GM12891 (cell line): ENCODE measurements around the gene YTHDF2.

ENCODE experiments used
- DNase-seq: peaks from one replicate; pipeline ENCODE4 v3.0.0; 2011; ENCODE audit warnings: low spot score; ENCODE audit not compliant: insufficient read length
- FAIRE-seq: peaks from 2 replicates; lab custom pipeline; 2011; peaks lifted over from hg19 to GRCh38; lab: Jason Lieb, UNC
- PAX5 ChIP-seq: IDR thresholded peaks from 2 replicates; pipeline ENCODE4 v1.6.1; 2011; ENCODE audit warnings: low read length, moderate library complexity, mild to moderate bottlenecking; ENCODE audit not compliant: insufficient read depth, severe bottlenecking
- POLR2A ChIP-seq: IDR thresholded peaks from 2 replicates; pipeline ENCODE4 v1.6.1; 2011; ENCODE audit warnings: low read depth, low read length, control low read depth
- POLR2AphosphoS5 ChIP-seq: IDR thresholded peaks from 2 replicates; pipeline ENCODE4 v1.6.1; 2011; ENCODE audit warnings: low read depth, low read length, control low read depth
- POU2F2 ChIP-seq: IDR thresholded peaks from 2 replicates; pipeline ENCODE4 v1.6.1; 2011; ENCODE audit warnings: low read depth, mild to moderate bottlenecking, control low read depth, low read length, moderate library complexity
- SPI1 ChIP-seq: IDR thresholded peaks from 2 replicates; pipeline ENCODE4 v1.6.1; 2011; ENCODE audit warnings: low read depth, low read length, control low read depth
- TAF1 ChIP-seq: IDR thresholded peaks from 2 replicates; pipeline ENCODE4 v1.6.1; 2011; ENCODE audit warnings: low read depth, low read length, control low read depth

The YTHDF2 gene

GRCh38 chr1:28796352-28797211, 59.8 kb downstream of the YTHDF2 start:
- no peak for FAIRE-seq

GRCh38 chr1:28800324-28800723, 63.6 kb downstream of the YTHDF2 start:
- FAIRE-seq, result no peak
- TF ChIP-seq POLR2A (no peak), POLR2AphosphoS5 (no peak), PAX5 (no peak), SPI1 (no peak), TAF1 (no peak), POU2F2 (no peak)

More at GRCh38 chr1:28796352-28797211, 59.8 kb downstream of the YTHDF2 start:
- TF ChIP-seq POLR2A, result no peak
- no peak for TF ChIP-seq SPI1
- no peak for TF ChIP-seq POU2F2
- TF ChIP-seq TAF1, result no peak
- TF ChIP-seq PAX5, result no peak
- TF ChIP-seq POLR2AphosphoS5, result no peak
- no peak for DNase-seq

GRCh38 chr1:28801461-28801860, 64.7 kb downstream of the YTHDF2 start:
- DNase-seq (no peak), FAIRE-seq (no peak)
- no peak for TF ChIP-seq SPI1
- no peak for TF ChIP-seq POU2F2
- TF ChIP-seq POLR2AphosphoS5, result no peak
- TF ChIP-seq TAF1, result no peak
- no peak for TF ChIP-seq PAX5

More at GRCh38 chr1:28800324-28800723, 63.6 kb downstream of the YTHDF2 start:
- DNase-seq, result no peak

- DNase-seq (no peak), FAIRE-seq (no peak)
- no peak for TF ChIP-seq POLR2AphosphoS5
- TF ChIP-seq POU2F2, result no peak
- TF ChIP-seq PAX5, result no peak
- TF ChIP-seq POLR2A, result no peak
- no peak for TF ChIP-seq SPI1
- TF ChIP-seq TAF1, result no peak
Measured at GRCh38 chr1:28803051-28803450, 66.3 kb downstream of the YTHDF2 start.

- DNase-seq, result no peak
- FAIRE-seq, result no peak
- TF ChIP-seq TAF1 (no peak), POU2F2 (no peak), POLR2A (no peak), POLR2AphosphoS5 (no peak), SPI1 (no peak), PAX5 (no peak)
Measured at GRCh38 chr1:28803662-28804061, 66.9 kb downstream of the YTHDF2 start.

GRCh38 chr1:28804071-28804470, 67.3 kb downstream of the YTHDF2 start:
- TF ChIP-seq POLR2AphosphoS5 (no peak), PAX5 (no peak), POU2F2 (no peak), TAF1 (no peak), SPI1 (no peak), POLR2A (no peak)
- DNase-seq (no peak), FAIRE-seq (no peak)

GRCh38 chr1:28807046-28807445, 70.3 kb downstream of the YTHDF2 start:
- FAIRE-seq, result no peak
- DNase-seq, result no peak
- TF ChIP-seq TAF1 (no peak), POLR2A (no peak), POU2F2 (no peak), PAX5 (no peak), POLR2AphosphoS5 (no peak), SPI1 (no peak)

- TF ChIP-seq SPI1 (no peak), PAX5 (no peak), POU2F2 (no peak), POLR2A (no peak), POLR2AphosphoS5 (no peak), TAF1 (no peak)
- no peak for FAIRE-seq
- DNase-seq, result no peak
Measured at GRCh38 chr1:28807986-28808385, 71.2 kb downstream of the YTHDF2 start.

- no peak for TF ChIP-seq PAX5
- TF ChIP-seq POLR2A, result no peak
- TF ChIP-seq POU2F2, result no peak
- TF ChIP-seq SPI1, result no peak
- TF ChIP-seq POLR2AphosphoS5, result no peak
- no peak for TF ChIP-seq TAF1
- no peak for DNase-seq
- FAIRE-seq, result no peak
Measured at GRCh38 chr1:28811369-28811765, 74.6 kb downstream of the YTHDF2 start.
